Measurements from ENCODE around the gene CAPSL.

DNA sequence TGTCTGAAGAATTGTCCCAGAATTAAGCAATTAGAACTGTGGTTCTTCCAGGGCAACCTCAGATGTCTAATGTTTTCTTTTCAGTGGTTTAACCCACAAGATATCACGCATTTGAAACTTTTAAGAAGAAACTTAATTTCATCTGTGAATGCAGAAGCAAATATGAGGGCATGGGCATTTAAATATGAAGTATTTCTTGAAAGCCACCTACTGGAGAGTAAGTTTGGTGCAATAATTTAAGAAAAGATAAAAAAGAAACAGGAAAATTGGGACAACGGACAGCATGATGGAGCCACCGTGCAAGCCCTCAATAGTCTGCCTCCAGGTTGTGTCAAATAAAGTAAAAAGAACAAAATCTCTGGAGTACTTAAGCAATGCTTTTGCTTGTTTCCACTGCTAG is 1.2 kb upstream of the CAPSL start:
- TF ChIP-seq, protein P1, sequence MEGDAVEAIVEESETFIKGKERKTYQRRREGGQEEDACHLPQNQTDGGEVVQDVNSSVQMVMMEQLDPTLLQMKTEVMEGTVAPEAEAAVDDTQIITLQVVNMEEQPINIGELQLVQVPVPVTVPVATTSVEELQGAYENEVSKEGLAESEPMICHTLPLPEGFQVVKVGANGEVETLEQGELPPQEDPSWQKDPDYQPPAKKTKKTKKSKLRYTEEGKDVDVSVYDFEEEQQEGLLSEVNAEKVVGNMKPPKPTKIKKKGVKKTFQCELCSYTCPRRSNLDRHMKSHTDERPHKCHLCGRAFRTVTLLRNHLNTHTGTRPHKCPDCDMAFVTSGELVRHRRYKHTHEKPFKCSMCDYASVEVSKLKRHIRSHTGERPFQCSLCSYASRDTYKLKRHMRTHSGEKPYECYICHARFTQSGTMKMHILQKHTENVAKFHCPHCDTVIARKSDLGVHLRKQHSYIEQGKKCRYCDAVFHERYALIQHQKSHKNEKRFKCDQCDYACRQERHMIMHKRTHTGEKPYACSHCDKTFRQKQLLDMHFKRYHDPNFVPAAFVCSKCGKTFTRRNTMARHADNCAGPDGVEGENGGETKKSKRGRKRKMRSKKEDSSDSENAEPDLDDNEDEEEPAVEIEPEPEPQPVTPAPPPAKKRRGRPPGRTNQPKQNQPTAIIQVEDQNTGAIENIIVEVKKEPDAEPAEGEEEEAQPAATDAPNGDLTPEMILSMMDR (IDR thresholded peaks at IDR 0.05; ENCODE audit: low read length), result peak; percentile 41
- TF ChIP-seq EZH2 (IDR thresholded peaks at IDR 0.05; ENCODE audit: borderline replicate concordance, low read length), result no peak
